Neuron (in vitro differentiated cells): ENCODE data around the gene CCDC187.

Experiments used
- H2AFZ ChIP-seq: one replicate; pipeline ENCODE4 v1.6.1; 2013; ENCODE audit warnings: low read depth, mild to moderate bottlenecking, inconsistent platforms, low read length, moderate library complexity
- H3K27me3 ChIP-seq: one replicate; pipeline ENCODE4 v1.6.1; 2013; ENCODE audit warnings: low read length; ENCODE audit not compliant: insufficient read depth
- H3K36me3 ChIP-seq: one replicate; pipeline ENCODE4 v1.6.1; 2013; ENCODE audit warnings: low read length; ENCODE audit not compliant: insufficient read depth
- H3K4me1 ChIP-seq: one replicate; pipeline ENCODE4 v1.6.1; 2013; ENCODE audit warnings: low read length; ENCODE audit not compliant: insufficient read depth
- H3K4me3 ChIP-seq: 2 replicates; pipeline ENCODE4 v1.5.1; 2013; ENCODE audit warnings: mild to moderate bottlenecking, low read length, moderate library complexity
- H3K9me3 ChIP-seq: one replicate; pipeline ENCODE4 v1.6.1; 2013; ENCODE audit warnings: low read length

The CCDC187 gene

GRCh38 chr9:136343884-136344269, 40.0 kb upstream of the CCDC187 start:
- H3K4me3 ChIP-seq = no peak overlapping the region
- H3K36me3 ChIP-seq = peaks cover 28% of the 10 kb centered on the region
- peaks cover 14% of the 10 kb centered on the region for H3K4me1 ChIP-seq
- no peak overlapping the region for H2AFZ ChIP-seq
- no peaks in the 10 kb centered on the region for H3K27me3 ChIP-seq
- no peaks in the 10 kb centered on the region for H3K9me3 ChIP-seq

DNA sequence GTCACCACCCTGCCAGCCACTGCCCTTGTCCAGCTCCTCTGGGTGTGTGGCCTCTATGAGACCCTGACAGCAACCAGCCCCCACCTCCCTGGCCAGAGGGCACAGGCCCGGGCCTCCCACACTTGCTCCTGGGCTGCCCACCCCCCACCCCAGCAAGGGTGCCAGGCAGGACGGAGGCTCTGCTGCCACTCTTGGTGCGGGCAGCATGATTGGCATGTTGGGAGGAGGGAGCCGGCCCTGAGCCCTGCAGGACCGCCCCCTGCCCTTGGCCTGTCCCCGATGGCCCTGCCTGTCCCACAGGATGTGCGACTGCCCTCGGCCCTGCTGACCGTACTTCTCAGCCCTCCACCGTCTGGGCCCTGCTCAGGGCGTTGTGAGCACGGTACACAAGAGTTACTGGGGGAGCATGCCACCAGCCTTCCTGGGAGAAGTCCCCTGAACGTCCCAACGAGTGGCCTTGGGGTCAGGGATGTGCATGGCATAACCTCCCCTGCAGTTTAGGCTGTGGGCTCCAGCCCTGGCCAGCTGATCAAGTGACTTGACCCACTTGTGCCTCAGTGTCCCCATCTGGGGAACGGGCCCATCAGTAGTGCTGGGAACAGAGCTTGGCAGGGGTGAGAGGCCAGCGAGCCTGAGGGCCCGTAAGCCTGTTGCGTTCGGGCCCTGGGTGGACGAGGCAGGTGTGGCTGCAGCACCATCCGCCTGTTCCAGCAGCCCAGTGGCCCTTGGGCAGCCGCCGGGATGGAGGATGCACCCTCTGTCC, 39.4 kb upstream of the CCDC187 start:
- H3K4me3 ChIP-seq = no peak overlapping the region
- peaks cover 33% of the 10 kb centered on the region for H3K36me3 ChIP-seq
- peaks cover 14% of the 10 kb centered on the region for H3K4me1 ChIP-seq
- H3K27me3 ChIP-seq = no peaks in the 10 kb centered on the region
- no peaks in the 10 kb centered on the region for H3K9me3 ChIP-seq
- H2AFZ ChIP-seq = no peak overlapping the region

DNA sequence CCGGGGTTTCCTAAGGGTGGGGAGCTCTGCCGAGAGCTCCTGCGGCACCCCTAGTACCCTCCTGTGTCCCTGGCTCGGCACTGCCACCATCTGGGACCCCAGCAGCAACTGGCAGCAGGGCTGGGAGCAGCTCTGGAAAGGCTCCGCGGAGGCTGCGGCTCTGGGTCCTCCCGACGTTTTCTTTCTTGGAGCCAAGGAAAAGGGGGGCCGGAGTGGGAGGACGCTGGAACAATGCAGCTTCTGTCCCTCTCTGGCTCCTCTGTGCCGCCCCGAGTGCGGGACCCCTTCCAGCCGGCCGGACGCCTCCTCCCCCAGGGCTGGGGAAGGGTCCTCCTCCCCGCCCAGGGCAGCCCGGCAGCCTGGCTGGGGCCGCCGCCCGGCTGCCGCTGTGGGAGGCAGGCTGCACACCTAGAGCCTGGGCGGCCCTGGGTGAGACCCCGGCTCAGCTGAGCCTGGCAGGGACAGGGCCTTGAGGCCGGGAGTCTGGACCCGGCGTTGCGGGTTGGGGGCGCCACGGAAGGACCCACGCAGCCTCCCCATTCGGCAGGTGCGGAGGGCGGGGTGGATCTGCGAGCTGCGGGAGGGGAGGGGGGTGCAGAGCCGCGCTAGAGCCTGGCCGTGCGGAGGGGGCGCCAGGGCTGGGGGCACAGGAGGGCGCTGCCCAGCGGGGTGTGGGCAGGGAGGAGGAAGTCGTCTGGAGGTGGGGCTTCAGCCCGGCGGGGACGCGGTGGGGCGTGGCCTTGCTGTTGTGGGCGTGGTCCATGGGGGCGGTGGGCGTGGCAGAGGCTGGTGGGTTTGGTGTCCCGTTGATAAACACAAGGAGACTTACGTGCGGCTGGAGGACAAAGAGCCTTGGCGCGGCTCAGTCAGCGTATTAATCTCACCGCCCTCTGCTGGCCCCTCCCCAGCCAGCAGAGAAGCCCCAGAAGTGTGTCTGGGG, 38.6 kb upstream of the CCDC187 start:
- Histone ChIP-seq H3K4me3 (no peak overlapping the region), H3K27me3 (no peaks in the 10 kb centered on the region), H3K9me3 (no peaks in the 10 kb centered on the region), H3K36me3 (peaks cover 40% of the 10 kb centered on the region), H2AFZ (no peak overlapping the region), H3K4me1 (peaks cover 14% of the 10 kb centered on the region)

- H3K4me3 ChIP-seq = no peak overlapping the region
- peaks cover 14% of the 10 kb centered on the region for H3K4me1 ChIP-seq
- H3K9me3 ChIP-seq = no peaks in the 10 kb centered on the region
- H3K36me3 ChIP-seq = peaks cover 47% of the 10 kb centered on the region
- H3K27me3 ChIP-seq = no peaks in the 10 kb centered on the region
- no peak overlapping the region for H2AFZ ChIP-seq
Measured at GRCh38 chr9:136341769-136342168, 37.9 kb upstream of the CCDC187 start.

GRCh38 chr9:136341042-136341655, 37.3 kb upstream of the CCDC187 start:
- no peak overlapping the region for H3K4me3 ChIP-seq
- H2AFZ ChIP-seq = no peak overlapping the region
- peaks cover 53% of the 10 kb centered on the region for H3K36me3 ChIP-seq
- peaks cover 9% of the 10 kb centered on the region for H3K4me1 ChIP-seq
- H3K27me3 ChIP-seq = no peaks in the 10 kb centered on the region
- H3K9me3 ChIP-seq = no peaks in the 10 kb centered on the region

- H2AFZ ChIP-seq = no peak overlapping the region
Measured at GRCh38 chr9:136340356-136341041, 36.6 kb upstream of the CCDC187 start.

GRCh38 chr9:136339958-136340310, 36.0 kb upstream of the CCDC187 start:
- Histone ChIP-seq H3K36me3 (peaks cover 58% of the 10 kb centered on the region), H3K27me3 (no peaks in the 10 kb centered on the region), H3K9me3 (no peaks in the 10 kb centered on the region), H3K4me1 (no peaks in the 10 kb centered on the region), H2AFZ (no peak overlapping the region), H3K4me3 (no peak overlapping the region)

More at GRCh38 chr9:136340356-136341041, 36.6 kb upstream of the CCDC187 start:
- Histone ChIP-seq H3K36me3 (peaks cover 58% of the 10 kb centered on the region), H3K4me3 (no peak overlapping the region), H3K27me3 (no peaks in the 10 kb centered on the region), H3K9me3 (no peaks in the 10 kb centered on the region), H3K4me1 (peaks cover 3% of the 10 kb centered on the region)

DNA sequence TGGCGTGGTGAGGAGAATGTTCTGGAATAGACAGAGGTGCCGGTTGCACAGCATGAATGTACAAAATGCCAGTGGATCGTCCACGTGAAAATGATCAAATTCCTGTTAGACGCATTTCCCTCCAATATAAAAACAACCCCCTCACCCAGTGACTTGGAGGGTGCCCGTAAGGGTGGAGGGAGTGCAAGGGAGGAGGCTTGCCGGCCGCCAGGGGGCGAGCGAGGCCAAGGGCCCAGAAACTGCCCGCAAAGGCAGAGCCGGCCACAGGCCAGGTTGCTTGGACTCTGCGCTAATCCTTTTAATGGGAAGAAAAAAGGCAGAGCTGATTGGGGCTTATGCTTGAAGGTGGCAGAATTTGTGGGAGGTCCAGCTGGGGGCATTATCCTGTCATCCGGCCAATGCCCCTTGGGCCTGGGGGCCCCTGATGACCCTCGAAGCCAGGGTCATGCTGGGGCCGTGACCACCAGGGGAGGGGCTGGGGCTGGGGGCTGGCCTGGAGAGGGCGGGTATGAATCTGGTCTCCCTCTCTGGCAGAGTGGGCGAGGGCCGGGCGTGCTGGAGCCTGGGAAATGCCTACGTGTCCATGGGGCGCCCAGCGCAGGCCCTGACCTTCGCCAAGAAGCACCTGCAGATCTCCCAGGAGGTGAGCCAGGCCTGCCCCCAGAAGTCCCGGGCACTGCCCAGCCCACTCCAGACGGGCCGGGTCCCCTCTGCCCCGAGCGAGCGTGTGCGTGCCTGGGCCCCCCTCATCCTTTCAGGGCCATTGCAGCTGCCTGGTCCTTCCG, 35.5 kb upstream of the CCDC187 start:
- Histone ChIP-seq H3K27me3 (no peaks in the 10 kb centered on the region), H3K4me3 (no peak overlapping the region), H3K4me1 (no peaks in the 10 kb centered on the region), H3K36me3 (peaks cover 60% of the 10 kb centered on the region), H2AFZ (no peak overlapping the region), H3K9me3 (no peaks in the 10 kb centered on the region)

DNA sequence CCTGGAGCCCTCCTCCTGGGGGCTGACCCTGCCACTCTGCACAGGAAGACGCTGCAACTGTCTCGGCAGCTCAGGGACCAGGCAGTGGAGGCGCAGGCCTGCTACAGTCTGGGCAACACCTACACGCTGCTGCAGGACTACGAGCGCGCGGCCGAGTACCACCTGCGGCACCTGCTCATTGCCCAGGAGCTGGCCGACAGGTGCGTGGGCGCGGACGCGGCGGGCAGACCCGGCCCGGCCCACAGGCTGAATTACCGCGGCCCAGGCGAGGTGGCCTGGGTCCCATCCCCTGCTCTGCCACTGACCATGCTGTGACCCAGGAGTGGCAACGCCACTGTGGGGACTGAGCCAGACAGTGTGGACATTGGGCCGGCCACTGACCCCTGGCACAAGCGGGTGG, 34.6 kb upstream of the CCDC187 start:
- H2AFZ ChIP-seq = no peak overlapping the region
- H3K4me1 ChIP-seq = no peaks in the 10 kb centered on the region
- no peaks in the 10 kb centered on the region for H3K9me3 ChIP-seq
- no peaks in the 10 kb centered on the region for H3K27me3 ChIP-seq
- H3K36me3 ChIP-seq = peaks cover 59% of the 10 kb centered on the region
- H3K4me3 ChIP-seq = no peak overlapping the region

GRCh38 chr9:136337416-136338395, 33.8 kb upstream of the CCDC187 start:
- H3K4me1 ChIP-seq = no peaks in the 10 kb centered on the region
- no peak overlapping the region for H3K4me3 ChIP-seq
- peaks cover 55% of the 10 kb centered on the region for H3K36me3 ChIP-seq
- no peaks in the 10 kb centered on the region for H3K9me3 ChIP-seq
- no peak overlapping the region for H2AFZ ChIP-seq
- no peaks in the 10 kb centered on the region for H3K27me3 ChIP-seq

DNA sequence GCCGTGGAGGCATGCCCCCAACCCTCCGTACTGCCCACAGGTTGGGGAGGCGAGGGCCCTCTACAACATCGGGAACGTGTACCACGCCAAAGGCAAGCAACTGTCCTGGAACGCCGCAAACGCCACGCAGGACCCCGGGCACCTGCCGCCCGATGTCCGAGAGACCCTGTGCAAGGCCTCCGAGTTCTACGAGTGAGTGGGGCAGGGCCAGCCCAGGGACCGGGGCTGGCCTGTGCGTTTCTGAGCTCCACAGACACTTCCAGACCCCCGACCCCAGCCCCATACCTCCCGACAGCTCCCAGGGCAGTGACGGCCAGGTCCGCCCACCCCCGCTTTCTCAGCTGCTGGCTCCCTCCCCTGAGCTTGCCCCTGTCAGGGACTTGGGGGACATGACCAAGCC, 33.0 kb upstream of the CCDC187 start:
- no peaks in the 10 kb centered on the region for H3K27me3 ChIP-seq
- H2AFZ ChIP-seq = no peak overlapping the region

More for the DNA sequence above, 33.0 kb upstream of the CCDC187 start:
- Histone ChIP-seq H3K9me3 (no peaks in the 10 kb centered on the region), H3K4me3 (no peak overlapping the region), H3K36me3 (peaks cover 60% of the 10 kb centered on the region), H3K4me1 (no peaks in the 10 kb centered on the region)
